PFSK-1 (cell line): ENCODE results near the gene POC1B.

ENCODE experiments used
- FOXP2 ChIP-seq: optimal IDR thresholded peaks from 2 replicates; pipeline ENCODE3; 2011; ENCODE audit warnings: borderline replicate concordance, control low read depth, inconsistent platforms; ENCODE audit not compliant: insufficient read depth; ENCODE audit errors: extremely low read length, extremely low read depth
- POLR2AphosphoS5 ChIP-seq: IDR thresholded peaks from 2 replicates; pipeline ENCODE4 v1.6.1; 2012; ENCODE audit warnings: low read depth, mild to moderate bottlenecking, control low read depth, low read length, moderate library complexity
- SIN3A ChIP-seq: IDR thresholded peaks from 2 replicates; pipeline ENCODE4 v1.6.1; 2012; ENCODE audit warnings: mild to moderate bottlenecking, low read length, moderate library complexity, borderline replicate concordance; ENCODE audit not compliant: insufficient read depth
- TAF1 ChIP-seq: IDR thresholded peaks from 2 replicates; pipeline ENCODE4 v1.6.1; 2012; ENCODE audit warnings: low read length, control low read depth, borderline replicate concordance; ENCODE audit not compliant: insufficient read depth
- TF ChIP-seq, protein P1 (sequence below), 2 experiments: IDR thresholded peaks; 2 replicates each; pipeline versions ENCODE4 v1.6.1 to v1.8.0; 2011 to 2012; ENCODE audit warnings: low read depth in 2 of 2, low read length in 2 of 2, control low read depth in 1 of 2, inconsistent platforms in 1 of 2, mild to moderate bottlenecking in 1 of 2, moderate library complexity in 1 of 2; ENCODE audit not compliant: insufficient read depth in 1 of 2

Gene POC1B

GRCh38 chr12:89400415-89400814 is 125.4 kb downstream of the POC1B start:
- TF ChIP-seq, protein P1, sequence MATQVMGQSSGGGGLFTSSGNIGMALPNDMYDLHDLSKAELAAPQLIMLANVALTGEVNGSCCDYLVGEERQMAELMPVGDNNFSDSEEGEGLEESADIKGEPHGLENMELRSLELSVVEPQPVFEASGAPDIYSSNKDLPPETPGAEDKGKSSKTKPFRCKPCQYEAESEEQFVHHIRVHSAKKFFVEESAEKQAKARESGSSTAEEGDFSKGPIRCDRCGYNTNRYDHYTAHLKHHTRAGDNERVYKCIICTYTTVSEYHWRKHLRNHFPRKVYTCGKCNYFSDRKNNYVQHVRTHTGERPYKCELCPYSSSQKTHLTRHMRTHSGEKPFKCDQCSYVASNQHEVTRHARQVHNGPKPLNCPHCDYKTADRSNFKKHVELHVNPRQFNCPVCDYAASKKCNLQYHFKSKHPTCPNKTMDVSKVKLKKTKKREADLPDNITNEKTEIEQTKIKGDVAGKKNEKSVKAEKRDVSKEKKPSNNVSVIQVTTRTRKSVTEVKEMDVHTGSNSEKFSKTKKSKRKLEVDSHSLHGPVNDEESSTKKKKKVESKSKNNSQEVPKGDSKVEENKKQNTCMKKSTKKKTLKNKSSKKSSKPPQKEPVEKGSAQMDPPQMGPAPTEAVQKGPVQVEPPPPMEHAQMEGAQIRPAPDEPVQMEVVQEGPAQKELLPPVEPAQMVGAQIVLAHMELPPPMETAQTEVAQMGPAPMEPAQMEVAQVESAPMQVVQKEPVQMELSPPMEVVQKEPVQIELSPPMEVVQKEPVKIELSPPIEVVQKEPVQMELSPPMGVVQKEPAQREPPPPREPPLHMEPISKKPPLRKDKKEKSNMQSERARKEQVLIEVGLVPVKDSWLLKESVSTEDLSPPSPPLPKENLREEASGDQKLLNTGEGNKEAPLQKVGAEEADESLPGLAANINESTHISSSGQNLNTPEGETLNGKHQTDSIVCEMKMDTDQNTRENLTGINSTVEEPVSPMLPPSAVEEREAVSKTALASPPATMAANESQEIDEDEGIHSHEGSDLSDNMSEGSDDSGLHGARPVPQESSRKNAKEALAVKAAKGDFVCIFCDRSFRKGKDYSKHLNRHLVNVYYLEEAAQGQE (IDR thresholded peaks at IDR 0.05; ENCODE audit: insufficient read depth in 1 of 2, low read depth in 2 of 2, low read length in 2 of 2): no peak
- TF ChIP-seq SIN3A: no peak
- no peak for TF ChIP-seq POLR2AphosphoS5
- no peak for TF ChIP-seq TAF1
- TF ChIP-seq FOXP2: no peak

GRCh38 chr12:89395712-89396111 is 130.1 kb downstream of the POC1B start:
- TF ChIP-seq FOXP2: no peak
- TF ChIP-seq, protein P1 (IDR thresholded peaks at IDR 0.05; ENCODE audit: insufficient read depth in 1 of 2, low read depth in 2 of 2, low read length in 2 of 2): no peak

- TF ChIP-seq FOXP2: no peak
- TF ChIP-seq, protein P1 (IDR thresholded peaks at IDR 0.05; ENCODE audit: insufficient read depth in 1 of 2, low read depth in 2 of 2, low read length in 2 of 2): no peak
- TF ChIP-seq SIN3A: no peak
- no peak for TF ChIP-seq TAF1
- no peak for TF ChIP-seq POLR2AphosphoS5
Observed at GRCh38 chr12:89393551-89394121, 132.2 kb downstream of the POC1B start.

GRCh38 chr12:89392391-89392790 is 133.5 kb downstream of the POC1B start:
- TF ChIP-seq TAF1: no peak
- no peak for TF ChIP-seq FOXP2
- TF ChIP-seq, protein P1 (IDR thresholded peaks at IDR 0.05; ENCODE audit: insufficient read depth in 1 of 2, low read depth in 2 of 2, low read length in 2 of 2): no peak
- no peak for TF ChIP-seq SIN3A
- TF ChIP-seq POLR2AphosphoS5: no peak

- TF ChIP-seq TAF1: no peak
- no peak for TF ChIP-seq SIN3A
- no peak for TF ChIP-seq POLR2AphosphoS5
- no peak for TF ChIP-seq FOXP2
Observed at GRCh38 chr12:89391726-89392336, 134.0 kb downstream of the POC1B start.
